Mesodermal cell (in vitro differentiated cells): Measurements from ENCODE around the gene LMTK3.

ENCODE experiments used
- H3K27ac ChIP-seq: 2 replicates; pipeline ENCODE4 v1.7.0; 2013; ENCODE audit warnings: mild to moderate bottlenecking, low read depth, low read length, moderate library complexity; ENCODE audit not compliant: severe bottlenecking
- H3K36me3 ChIP-seq: 2 replicates; pipeline ENCODE4 v1.7.1; 2013; ENCODE audit warnings: mild to moderate bottlenecking, low read length, moderate library complexity; ENCODE audit not compliant: control insufficient read depth, insufficient read depth
- H3K4me1 ChIP-seq: one replicate; pipeline ENCODE4 v1.7.1; 2013; ENCODE audit warnings: mild to moderate bottlenecking, low read length; ENCODE audit not compliant: insufficient read depth, control insufficient read depth, poor library complexity, severe bottlenecking
- H3K4me3 ChIP-seq: 2 replicates; pipeline ENCODE4 v1.7.0; 2013; ENCODE audit warnings: low read length, control low read depth, mild to moderate bottlenecking; ENCODE audit not compliant: insufficient read depth, poor library complexity, severe bottlenecking; ENCODE audit errors: extremely low read depth
- H3K9me3 ChIP-seq: 2 replicates; pipeline ENCODE4 v1.7.1; 2013; ENCODE audit warnings: mild to moderate bottlenecking, low read length, moderate library complexity; ENCODE audit not compliant: control insufficient read depth
- WGBS, 2 experiments: methylation state at CpG; one replicate each; pipeline ENCODE4 v1.1.5; 2013; ENCODE audit warnings: missing lambda C conversion rate in 2 of 2; ENCODE audit not compliant: insufficient coverage in 2 of 2; 5-methylcytosine and 5-hydroxymethylcytosine counted together

The LMTK3 gene

GRCh38 chr19:48552406-48553322 is 41.0 kb upstream of the LMTK3 start:
- 92 to 96% methylated on average over 16 to 18 of the region's 19 CpGs for WGBS, 2 experiments
- no peaks in the 10 kb centered on the region for H3K9me3 ChIP-seq
- no peak overlapping the region for H3K27ac ChIP-seq
- H3K4me1 ChIP-seq, result peaks cover 18% of the 10 kb centered on the region
- no peaks in the 10 kb centered on the region for H3K36me3 ChIP-seq
- no peak overlapping the region for H3K4me3 ChIP-seq

- H3K36me3 ChIP-seq, result no peaks in the 10 kb centered on the region
- H3K4me3 ChIP-seq, result no peak within 1 kb of the TSS
- H3K27ac ChIP-seq, result no peak within 1 kb of the TSS
- WGBS, 2 experiments, result 89% methylated on average over 26 to 32 of the region's 36 CpGs
- H3K4me1 ChIP-seq, result peaks cover 18% of the 10 kb centered on the region
- no peaks in the 10 kb centered on the region for H3K9me3 ChIP-seq
These were observed 40.0 kb upstream of the LMTK3 start, which contains the start of gene SULT2B1 for GRCh38 chr19:48551437-48552302. TSS of gene SULT2B1 (plus strand) at chr19:48552172. CDS start at chr19:48552253, 81 bp downstream.

GRCh38 chr19:48549380-48549779 is 37.7 kb upstream of the LMTK3 start:
- Histone ChIP-seq H3K9me3 (no peaks in the 10 kb centered on the region), H3K4me3 (no peak overlapping the region), H3K36me3 (no peaks in the 10 kb centered on the region), H3K27ac (no peak overlapping the region), H3K4me1 (peaks cover 13% of the 10 kb centered on the region)
- 91 to 92% methylated on average over 5 of the region's 5 CpGs for WGBS, 2 experiments

GRCh38 chr19:48548253-48548911 is 36.7 kb upstream of the LMTK3 start:
- H3K4me1 ChIP-seq, result peaks cover 4% of the 10 kb centered on the region
- 100% methylated on average over 1 of the region's 1 CpG for WGBS, 2 experiments
- H3K4me3 ChIP-seq, result no peak overlapping the region
- H3K36me3 ChIP-seq, result no peaks in the 10 kb centered on the region
- H3K27ac ChIP-seq, result no peak overlapping the region
- H3K9me3 ChIP-seq, result no peaks in the 10 kb centered on the region

- H3K4me1 ChIP-seq, result peaks cover 8% of the 10 kb centered on the region
- H3K4me3 ChIP-seq, result no peak overlapping the region
- WGBS, 2 experiments, result no CpG with 5 or more reads among the region's 1 CpG
- no peak overlapping the region for H3K27ac ChIP-seq
- H3K36me3 ChIP-seq, result no peaks in the 10 kb centered on the region
- H3K9me3 ChIP-seq, result no peaks in the 10 kb centered on the region
These were observed 36.1 kb upstream of the LMTK3 start for GRCh38 chr19:48547722-48548121.

- H3K4me1 ChIP-seq, result peaks cover 8% of the 10 kb centered on the region
- no peak overlapping the region for H3K4me3 ChIP-seq
- WGBS, 2 experiments, result 59 to 61% methylated on average over 12 to 15 of the region's 25 CpGs
- H3K27ac ChIP-seq, result no peak overlapping the region
- H3K9me3 ChIP-seq, result no peaks in the 10 kb centered on the region
- no peaks in the 10 kb centered on the region for H3K36me3 ChIP-seq
These were observed 33.5 kb upstream of the LMTK3 start for GRCh38 chr19:48544856-48545750.

- Histone ChIP-seq H3K27ac (no peak overlapping the region), H3K4me3 (no peak overlapping the region), H3K4me1 (peaks cover 8% of the 10 kb centered on the region), H3K36me3 (no peaks in the 10 kb centered on the region), H3K9me3 (no peaks in the 10 kb centered on the region)
- 52 to 56% methylated on average over 11 to 16 of the region's 19 CpGs for WGBS, 2 experiments
These were observed 31.6 kb upstream of the LMTK3 start for GRCh38 chr19:48543121-48543710.

- Histone ChIP-seq H3K36me3 (no peaks in the 10 kb centered on the region), H3K4me1 (peaks cover 8% of the 10 kb centered on the region), H3K27ac (no peak overlapping the region), H3K9me3 (no peaks in the 10 kb centered on the region), H3K4me3 (no peak overlapping the region)
- WGBS, 2 experiments, result 85 to 96% methylated on average over 5 to 6 of the region's 6 CpGs
These were observed 30.2 kb upstream of the LMTK3 start for GRCh38 chr19:48541813-48542212.

GRCh38 chr19:48540110-48540509 is 28.5 kb upstream of the LMTK3 start:
- H3K9me3 ChIP-seq, result no peaks in the 10 kb centered on the region
- no peaks in the 10 kb centered on the region for H3K36me3 ChIP-seq
- H3K4me1 ChIP-seq, result peaks cover 8% of the 10 kb centered on the region
- H3K27ac ChIP-seq, result no peak overlapping the region
- no peak overlapping the region for H3K4me3 ChIP-seq
- WGBS, 2 experiments, result 76% methylated on average over 4 to 6 of the region's 7 CpGs
